ENCODE results near the gene RANGRF.

Gene RANGRF

GRCh38 chr17:8274816-8275215 is 13.7 kb upstream of the RANGRF start:
- DNase-seq (ENCODE audit: low spot score), result no peak

DNA sequence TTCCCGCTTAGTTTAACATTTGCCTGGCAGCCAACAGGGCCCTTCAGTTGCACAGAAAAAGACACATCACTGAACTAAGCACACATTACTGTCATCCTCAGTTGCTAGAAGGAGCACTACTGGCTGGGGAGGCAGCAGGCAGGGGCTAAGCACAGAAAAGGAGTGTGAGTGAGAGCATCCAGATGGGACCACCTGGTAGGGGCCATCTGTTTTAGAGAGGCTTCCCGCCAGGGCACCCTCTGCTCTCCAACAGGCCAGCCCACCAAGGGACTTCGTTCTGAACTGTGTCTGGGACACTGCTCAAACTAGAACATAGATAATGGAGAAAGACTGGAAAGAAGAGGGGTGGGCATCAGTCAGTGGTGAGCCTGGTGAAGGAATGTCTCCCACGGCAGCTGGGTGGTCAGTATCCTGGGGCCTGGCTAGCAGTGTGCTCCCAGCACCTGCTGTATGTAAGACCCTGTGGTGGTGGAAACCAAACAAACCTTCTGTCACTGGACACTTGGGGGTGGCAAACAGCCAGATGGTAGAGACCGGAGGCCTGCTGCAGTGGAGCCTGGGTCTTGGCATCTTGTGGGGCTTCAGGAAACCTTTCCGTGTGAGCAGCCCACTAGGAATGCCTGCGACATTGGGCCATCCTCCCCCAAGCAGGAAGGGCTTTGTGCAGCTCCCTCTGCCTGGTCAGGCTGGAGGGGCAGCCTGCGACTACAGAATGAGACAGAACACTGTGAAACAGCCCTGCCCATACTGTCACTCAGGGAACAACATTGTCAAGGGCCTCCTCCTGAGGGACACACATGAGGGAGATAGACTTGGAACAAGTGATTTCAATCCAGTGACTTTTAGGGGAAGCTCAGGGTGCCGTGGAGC is 12.8 kb upstream of the RANGRF start:
- no peak for DNase-seq (ENCODE audit: low spot score)

GRCh38 chr17:8277317-8277716 is 11.2 kb upstream of the RANGRF start:
- no peak for DNase-seq (ENCODE audit: low spot score)

DNA sequence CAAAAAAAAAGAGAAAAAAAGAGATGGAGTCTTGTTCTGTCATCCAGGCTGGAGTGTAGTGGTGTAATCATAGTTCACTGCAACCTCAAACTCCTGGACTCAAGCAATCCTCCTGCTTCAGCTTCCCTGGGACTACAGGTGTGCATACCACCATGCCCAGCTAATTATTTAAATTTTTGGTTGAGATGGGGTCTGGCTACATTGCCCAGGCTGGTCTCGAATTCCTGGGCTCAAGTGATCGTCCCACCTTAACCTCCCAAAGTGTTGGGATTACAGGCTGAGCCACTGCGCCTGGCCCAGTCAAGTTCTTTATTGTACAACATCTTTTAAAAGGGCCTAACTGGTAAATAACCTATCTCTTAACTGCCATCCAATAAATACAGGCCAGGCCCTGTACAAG is 6.1 kb upstream of the RANGRF start:
- no peak for DNase-seq (ENCODE audit: low spot score)

GRCh38 chr17:8283356-8283755 is 5.1 kb upstream of the RANGRF start:
- no peak for DNase-seq (ENCODE audit: low spot score)

DNA sequence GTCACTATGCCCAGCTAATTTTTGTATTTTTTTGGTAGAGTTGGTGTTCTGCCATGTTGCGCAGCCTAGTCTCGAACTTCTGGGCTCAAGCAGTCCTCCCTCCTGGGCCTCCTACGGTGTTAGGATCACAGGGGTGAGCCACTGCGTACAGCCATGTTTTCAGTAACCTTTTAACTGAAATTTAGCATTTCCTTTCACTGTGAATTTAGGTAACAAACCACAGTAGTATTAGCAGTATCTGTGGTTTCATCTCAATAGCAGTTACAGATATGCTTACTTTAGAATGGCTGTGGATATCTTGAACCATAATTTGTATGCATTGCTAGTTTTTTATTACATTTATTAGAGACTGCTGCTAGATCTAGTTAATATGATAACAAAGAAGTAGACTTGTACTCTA is 4.3 kb upstream of the RANGRF start:
- no peak for DNase-seq (ENCODE audit: low spot score)

DNA sequence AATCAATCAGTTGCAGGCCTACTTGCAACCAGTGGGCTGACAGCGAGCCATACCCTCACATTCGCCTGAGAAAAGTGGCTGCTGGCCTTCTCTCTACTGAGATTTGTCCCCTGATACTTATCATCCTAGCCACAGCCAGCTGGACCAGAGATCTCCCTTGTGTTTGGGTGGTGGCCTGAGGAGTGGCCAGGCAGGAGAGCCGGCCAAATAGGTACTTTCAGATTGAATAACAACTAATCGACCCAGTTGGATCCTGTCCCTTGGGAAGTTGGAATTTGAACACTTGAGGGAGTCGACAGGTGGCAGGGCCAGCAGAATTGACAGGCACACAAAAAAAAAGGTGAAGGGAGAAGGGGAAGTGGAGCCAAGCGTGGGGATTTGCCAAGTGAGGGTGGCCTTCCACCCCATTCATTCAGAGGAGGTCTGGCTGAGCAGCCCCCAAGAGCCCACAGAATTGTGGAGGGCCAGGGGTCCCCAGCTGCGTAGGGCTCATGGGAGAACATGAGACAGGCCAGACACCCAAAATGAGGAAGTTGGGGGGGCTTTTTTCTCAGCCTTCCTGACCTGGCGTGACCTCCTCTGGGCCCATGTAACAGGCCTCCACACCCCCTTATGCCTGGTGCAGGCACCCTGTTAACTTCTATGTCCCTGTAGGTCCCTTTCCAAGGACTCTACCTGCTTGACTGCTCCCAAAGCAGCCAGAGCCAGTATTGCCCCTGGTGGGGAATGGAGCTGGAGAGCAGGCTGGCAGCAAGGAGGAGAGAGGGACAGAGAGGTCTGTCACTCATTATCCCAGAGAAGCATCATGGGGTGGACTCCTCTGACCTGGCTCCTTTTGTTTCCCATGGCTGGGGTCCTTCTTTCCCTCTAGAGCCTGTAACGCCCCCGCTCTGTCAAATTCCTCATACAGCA is 2.9 kb upstream of the RANGRF start:
- no peak for DNase-seq (ENCODE audit: low spot score)

DNA sequence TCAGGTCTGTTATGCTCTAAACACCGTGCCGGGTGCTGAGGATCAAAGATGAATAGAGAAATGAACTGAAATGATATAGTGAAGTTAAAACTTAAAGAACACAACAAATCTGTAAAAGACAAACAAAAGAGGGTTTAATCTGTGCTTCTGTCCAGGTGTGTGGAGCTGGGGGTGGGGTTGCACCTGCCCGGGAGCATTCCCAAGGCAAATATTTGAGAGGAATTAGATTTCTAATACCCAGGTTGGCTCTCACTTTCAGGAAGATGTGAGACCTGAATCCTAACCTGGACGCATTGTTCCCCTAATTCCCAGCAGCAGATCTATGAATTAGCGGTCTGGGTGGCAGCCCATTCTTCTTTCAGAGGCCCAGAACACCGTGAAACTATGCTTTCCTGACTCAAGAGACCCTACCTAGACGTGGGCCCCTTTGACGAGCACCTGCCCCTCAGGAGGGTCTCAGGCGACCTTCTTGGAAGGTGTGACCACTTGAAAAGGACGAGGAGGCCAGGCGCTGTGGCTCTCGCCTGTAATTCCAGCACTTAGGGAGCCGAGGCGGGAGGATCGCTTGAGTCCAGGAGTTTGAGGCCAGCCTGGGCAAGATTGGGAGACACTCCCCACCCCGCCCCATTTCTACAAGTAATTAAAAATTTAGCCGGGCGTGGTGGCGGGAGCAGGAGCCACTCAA is 677 bp upstream of the RANGRF start:
- DNase-seq (ENCODE audit: low spot score), result no peak

GRCh38 chr17:8289103-8289397 is 580 bp downstream of the RANGRF start:
- DNase-seq (ENCODE audit: low spot score), result no peak

- no peak for DNase-seq (ENCODE audit: low spot score)
These were observed 1.6 kb downstream of the RANGRF start for GRCh38 chr17:8290043-8290442.

DNA sequence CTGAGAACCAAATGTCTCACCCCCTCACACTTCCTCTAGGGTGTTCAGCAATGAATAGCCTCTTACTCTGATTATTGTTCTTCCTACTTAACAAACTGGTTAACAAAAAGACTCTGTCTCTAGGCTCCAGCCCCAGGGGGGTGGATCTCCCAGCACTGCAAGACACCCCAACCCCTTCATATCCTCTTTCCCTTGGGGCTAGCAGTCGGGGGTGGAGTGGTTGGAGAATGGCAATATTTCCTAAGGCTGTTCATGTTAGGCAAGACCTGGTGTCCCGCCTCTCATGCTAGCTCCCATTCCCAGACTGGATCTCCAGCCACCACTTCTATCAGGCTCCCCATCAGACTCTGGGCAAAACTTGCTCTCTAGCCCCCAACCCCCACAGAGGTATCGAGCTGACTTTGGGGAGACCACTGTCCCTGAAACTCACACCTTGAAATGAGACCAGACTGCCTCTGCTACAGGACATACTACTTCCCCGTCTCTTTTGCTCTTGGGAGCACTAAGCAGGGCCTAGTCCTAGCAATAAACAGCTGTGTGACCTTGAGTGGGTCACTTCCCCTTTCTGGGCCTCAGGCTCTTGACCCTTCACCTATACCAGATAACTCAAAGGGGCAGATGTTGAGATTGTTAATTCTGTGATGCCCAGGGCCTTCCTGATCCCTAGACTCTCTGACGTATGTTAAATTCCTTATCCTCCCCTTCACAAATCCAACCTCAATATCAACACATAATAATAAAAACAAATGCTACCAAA is 4.3 kb downstream of the RANGRF start:
- no peak for DNase-seq (ENCODE audit: low spot score)

- DNase-seq (ENCODE audit: low spot score), result no peak
These were observed 5.9 kb downstream of the RANGRF start for GRCh38 chr17:8294361-8294760.

- no peak for DNase-seq (ENCODE audit: low spot score)
These were observed 6.4 kb downstream of the RANGRF start for GRCh38 chr17:8294814-8295316.

DNA sequence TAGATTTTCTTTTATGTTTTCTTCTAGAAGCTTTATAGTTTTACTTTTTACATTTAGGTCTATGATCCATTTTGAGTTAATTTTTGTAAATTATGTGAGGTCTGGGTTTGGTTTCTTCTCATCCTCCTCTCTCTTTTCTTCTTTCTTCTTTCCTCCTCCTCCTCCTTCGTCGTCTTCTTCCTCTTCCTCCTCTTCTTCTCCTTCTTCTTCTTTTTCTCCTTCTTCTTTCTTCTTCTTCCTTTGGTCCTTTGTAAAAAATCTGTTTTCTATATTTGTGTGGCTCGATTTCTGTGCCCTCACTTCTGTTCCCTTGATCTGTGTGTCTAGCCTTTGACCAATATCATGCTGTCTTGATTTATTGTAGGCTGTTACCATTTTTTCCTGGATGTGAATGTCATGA is 11.8 kb downstream of the RANGRF start:
- no peak for DNase-seq (ENCODE audit: low spot score)

GRCh38 chr17:8300627-8301242 is 12.3 kb downstream of the RANGRF start:
- DNase-seq (ENCODE audit: low spot score), result peak; percentile 61

- no peak for DNase-seq (ENCODE audit: low spot score)
These were observed 22.2 kb downstream of the RANGRF start for GRCh38 chr17:8310601-8311123.

- no peak for DNase-seq (ENCODE audit: low spot score)
These were observed 22.8 kb downstream of the RANGRF start for GRCh38 chr17:8311131-8311790.

- DNase-seq (ENCODE audit: low spot score), result no peak
These were observed 23.8 kb downstream of the RANGRF start for GRCh38 chr17:8312251-8312650.

DNA sequence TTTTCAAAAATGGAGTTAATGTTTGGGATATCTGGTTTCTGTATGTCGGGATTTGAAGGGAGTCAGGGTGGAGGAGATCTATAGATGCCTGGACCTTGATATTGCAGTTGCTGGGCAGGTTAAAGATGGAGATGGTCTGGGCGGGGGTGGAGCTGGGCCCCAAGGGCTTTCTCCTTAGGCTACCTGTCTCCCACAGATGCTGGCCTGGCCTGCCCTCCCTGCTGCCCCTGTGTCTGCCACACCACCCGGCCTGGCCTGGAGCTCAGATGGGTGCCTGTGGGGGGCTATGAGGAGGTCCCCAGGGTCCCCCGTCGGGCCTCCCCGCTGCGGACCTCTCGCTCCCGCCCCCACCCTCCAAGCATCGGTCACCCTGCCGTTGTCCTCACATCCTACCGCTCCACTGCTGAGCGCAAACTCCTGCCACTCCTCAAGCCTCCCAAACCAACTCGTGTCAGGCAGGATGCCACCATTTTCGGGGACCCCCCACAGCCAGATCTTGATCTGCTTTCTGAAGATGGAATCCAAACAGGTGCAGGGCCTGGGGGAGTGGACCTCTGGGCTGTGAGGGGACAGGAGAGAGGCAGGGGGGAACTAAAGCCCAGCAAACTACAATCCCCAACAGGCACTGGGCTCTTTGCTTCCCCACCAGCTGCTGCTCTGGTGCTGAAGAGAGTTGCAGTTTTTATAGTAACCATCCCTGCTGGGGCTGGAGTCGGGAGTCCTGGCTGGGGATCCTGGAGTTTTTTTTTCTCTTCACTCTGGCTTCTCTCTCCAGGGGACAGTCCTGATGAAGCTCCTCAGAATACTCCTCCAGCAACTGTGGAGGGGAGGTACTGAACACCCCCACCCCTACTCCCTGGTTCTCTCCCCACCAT is 24.5 kb downstream of the RANGRF start:
- no peak for DNase-seq (ENCODE audit: low spot score)
